GM23338 (cell line): Measurements from ENCODE around the gene RAB11B. TPM values are rescaled to one million over a fixed set of nuclear protein-coding genes. Genes with fewer than 3 reads are reported as not detected.

Source experiments
- ATAC-seq: fragments of 200-7000 bp; cut with Tn5 transposase; 3 replicates; pipeline ENCODE4 v1.9.1; 2020
- DNase-seq: peaks from one replicate; pipeline ENCODE4 v3.0.0-alpha.2; 2015; ENCODE audit warnings: low spot score
- H2AFZ ChIP-seq: fragments of 200-600 bp; sonication (generic); 2 replicates; pipeline ENCODE4 v1.8.0; 2016; ENCODE audit warnings: antibody characterized with exemption, mild to moderate bottlenecking, moderate library complexity
- H3F3A ChIP-seq: fragments of 200-600 bp; sonication (generic); replicated peaks from 2 replicates; pipeline ENCODE4 v1.8.0; 2017; ENCODE audit warnings: antibody characterized with exemption, mixed run types, low read depth
- H3K27ac ChIP-seq: fragments of 200-600 bp; sonication (generic); 2 replicates; pipeline ENCODE4 v1.6.1; 2016; ENCODE audit warnings: low read depth
- H3K27me3 ChIP-seq: fragments of 200-600 bp; sonication (generic); 2 replicates; pipeline ENCODE4 v1.8.0; 2016; ENCODE audit warnings: mild to moderate bottlenecking, mixed run types, moderate library complexity; ENCODE audit not compliant: insufficient read depth
- H3K36me3 ChIP-seq: fragments of 200-600 bp; sonication (generic); 2 replicates; pipeline ENCODE4 v1.8.0; 2016; ENCODE audit warnings: mild to moderate bottlenecking; ENCODE audit not compliant: insufficient read depth
- H3K4me1 ChIP-seq: fragments of 200-600 bp; sonication (generic); 2 replicates; pipeline ENCODE4 v1.8.0; 2016; ENCODE audit warnings: mild to moderate bottlenecking, moderate library complexity; ENCODE audit not compliant: insufficient read depth
- H3K4me2 ChIP-seq: fragments of 200-600 bp; sonication (generic); 2 replicates; pipeline ENCODE4 v1.7.1; 2017; ENCODE audit warnings: mixed run types
- H3K4me3 ChIP-seq: fragments of 200-600 bp; sonication (generic); 2 replicates; pipeline ENCODE4 v1.6.1; 2016; ENCODE audit warnings: mixed run types
- H3K79me2 ChIP-seq: fragments of 200-600 bp; sonication (generic); replicated peaks from 2 replicates; pipeline ENCODE4 v1.8.0; 2017; ENCODE audit warnings: mild to moderate bottlenecking; ENCODE audit not compliant: insufficient read depth
- H3K9me2 ChIP-seq: fragments of 200-600 bp; sonication (generic); 2 replicates; pipeline ENCODE4 v1.8.0; 2017; ENCODE audit not compliant: insufficient read depth
- H4K20me1 ChIP-seq: fragments of 200-600 bp; sonication (generic); replicated peaks from 2 replicates; pipeline ENCODE4 v1.8.0; 2017; ENCODE audit warnings: mild to moderate bottlenecking; ENCODE audit not compliant: insufficient read depth
- H3K27ac Mint-ChIP-seq: 2 replicates; pipeline ENCODE4 v1.8.0; 2020; ENCODE audit warnings: inconsistent platforms, mild to moderate bottlenecking, moderate library complexity, mixed read lengths
- H3K27me3 Mint-ChIP-seq: 3 replicates; pipeline ENCODE4 v1.8.0; 2022; ENCODE audit warnings: low read depth, mild to moderate bottlenecking, moderate library complexity, mixed read lengths, inconsistent platforms; ENCODE audit not compliant: insufficient read depth, poor library complexity
- H3K36me3 Mint-ChIP-seq: 3 replicates; pipeline ENCODE4 v1.8.0; 2021; ENCODE audit warnings: low read depth, mild to moderate bottlenecking, inconsistent platforms, moderate library complexity, mixed read lengths
- H3K4me1 Mint-ChIP-seq: 3 replicates; pipeline ENCODE4 v1.8.0; 2020; ENCODE audit warnings: mild to moderate bottlenecking, inconsistent platforms, mixed read lengths
- H3K4me3 Mint-ChIP-seq: 3 replicates; pipeline ENCODE4 v1.8.0; 2021; ENCODE audit warnings: moderate library complexity, mild to moderate bottlenecking, inconsistent platforms, mixed read lengths
- H3K9me3 Mint-ChIP-seq: 3 replicates; pipeline ENCODE4 v1.8.0; 2020; ENCODE audit warnings: moderate library complexity, mild to moderate bottlenecking, inconsistent platforms, mixed read lengths
- CREB1 ChIP-seq: fragments of 250-450 bp; sonication (Bioruptor Pico); IDR thresholded peaks from 2 replicates; pipeline ENCODE4 v1.5.0; 2020; ENCODE audit warnings: low read depth, mild to moderate bottlenecking, moderate library complexity
- ETS1 ChIP-seq: IDR thresholded peaks from 2 replicates; pipeline ENCODE4 v1.6.1; 2016; ENCODE audit warnings: antibody characterized with exemption
- EZH2 ChIP-seq: fragments of 200-600 bp; sonication (generic); IDR thresholded peaks from one replicate; pipeline ENCODE4 v1.8.0; 2017; ENCODE audit warnings: antibody characterized with exemption, mild to moderate bottlenecking, low read depth; ENCODE audit not compliant: unreplicated experiment
- EZH2phosphoT487 ChIP-seq: fragments of 200-600 bp; sonication (generic); IDR thresholded peaks from one replicate; pipeline ENCODE4 v1.8.1; 2018; ENCODE audit warnings: antibody characterized with exemption; ENCODE audit not compliant: unreplicated experiment
- JUNB ChIP-seq: IDR thresholded peaks from one replicate; pipeline ENCODE4 v1.6.1; 2016; ENCODE audit warnings: antibody characterized with exemption; ENCODE audit not compliant: unreplicated experiment
- NANOG ChIP-seq: IDR thresholded peaks from 2 replicates; pipeline ENCODE4 v1.6.1; 2016; ENCODE audit warnings: antibody characterized with exemption, borderline replicate concordance
- POLR2AphosphoS5 ChIP-seq: IDR thresholded peaks from 2 replicates; pipeline ENCODE4 v1.6.1; 2016; ENCODE audit warnings: antibody characterized with exemption, low read depth
- STAT1 ChIP-seq: IDR thresholded peaks from one replicate; pipeline ENCODE4 v1.6.1; 2016; ENCODE audit warnings: antibody characterized with exemption; ENCODE audit not compliant: unreplicated experiment
- ZNF114 ChIP-seq: fragments of 250-450 bp; sonication (Bioruptor Pico); IDR thresholded peaks from 2 replicates; pipeline ENCODE4 v1.5.0; 2020; ENCODE audit warnings: mild to moderate bottlenecking, moderate library complexity
- ZNF331 ChIP-seq: fragments of 250-450 bp; sonication (Bioruptor Pico); IDR thresholded peaks from 2 replicates; pipeline ENCODE4 v1.5.0; 2020; ENCODE audit warnings: low read depth, mild to moderate bottlenecking, moderate library complexity
- polyA plus RNA-seq: library from polyadenylated mRNA; unstranded; fragments of >200 nt; fragmentation: Nextera tagmentation; extraction: Ambion mirVana; gene quantifications from 2 replicates; pipeline ENCODE4 v1.2.1, GENCODE V29; 2016
- total RNA-seq: library from RNA; depleted of rRNA; stranded (reverse); fragments of >200 nt; shearing (Covaris generic); gene quantifications from 2 replicates; pipeline ENCODE4 v1.2.3, GENCODE V29; 2014
- TF ChIP-seq, protein P1 (sequence below): fragments of 250-450 bp; sonication (Bioruptor Pico); IDR thresholded peaks from 2 replicates; pipeline ENCODE4 v1.5.0; 2020; ENCODE audit warnings: mild to moderate bottlenecking, moderate library complexity
- TF ChIP-seq, protein P2 (sequence below), 2 experiments: fragments of 200-600 bp in 1 of 2; sonication (generic) in 1 of 2; conservative IDR thresholded peaks; 2 replicates each; pipeline versions ENCODE4 v1.5.1 to v1.6.1; 2016 to 2017; ENCODE audit warnings: antibody characterized with exemption in 2 of 2, low read depth in 2 of 2, mild to moderate bottlenecking in 2 of 2, moderate library complexity in 1 of 2
- TF ChIP-seq, protein P3 (sequence below): IDR thresholded peaks from one replicate; pipeline ENCODE4 v1.6.1; 2018; ENCODE audit warnings: antibody characterized with exemption; ENCODE audit not compliant: unreplicated experiment

The RAB11B gene
- total and polyA plus RNA-seq, 2 experiments from 2014 or later = 66.0 to 79.6 TPM

- Histone ChIP-seq H4K20me1 (no peaks in the 10 kb centered on the region), H3K79me2 (no peaks in the 10 kb centered on the region), H3K27ac (no peak overlapping the region), H3K36me3 (no peaks in the 10 kb centered on the region), H3K9me2 (no peaks in the 10 kb centered on the region), H3K4me2 (no peak overlapping the region), H3K4me3 (no peak overlapping the region), H3F3A (peaks cover 6% of the 10 kb centered on the region; the same call in 1 of the 2 replicates), H2AFZ (no peak overlapping the region), H3K27me3 (peaks cover 6% of the 10 kb centered on the region), H3K4me1 (peaks cover 2% of the 10 kb centered on the region; the same call in 1 of the 2 replicates)
- Mint-ChIP-seq H3K27ac (no peak overlapping the region), H3K4me3 (no peak overlapping the region), H3K4me1 (peaks cover 6% of the 10 kb centered on the region), H3K27me3 (peaks cover 4% of the 10 kb centered on the region), H3K36me3 (no peaks in the 10 kb centered on the region), H3K9me3 (no peaks in the 10 kb centered on the region; the same call in 2 of the 3 replicates)
- ATAC-seq = no peak
- no peak for DNase-seq
- no peak for TF ChIP-seq NANOG
- TF ChIP-seq, protein P1, sequence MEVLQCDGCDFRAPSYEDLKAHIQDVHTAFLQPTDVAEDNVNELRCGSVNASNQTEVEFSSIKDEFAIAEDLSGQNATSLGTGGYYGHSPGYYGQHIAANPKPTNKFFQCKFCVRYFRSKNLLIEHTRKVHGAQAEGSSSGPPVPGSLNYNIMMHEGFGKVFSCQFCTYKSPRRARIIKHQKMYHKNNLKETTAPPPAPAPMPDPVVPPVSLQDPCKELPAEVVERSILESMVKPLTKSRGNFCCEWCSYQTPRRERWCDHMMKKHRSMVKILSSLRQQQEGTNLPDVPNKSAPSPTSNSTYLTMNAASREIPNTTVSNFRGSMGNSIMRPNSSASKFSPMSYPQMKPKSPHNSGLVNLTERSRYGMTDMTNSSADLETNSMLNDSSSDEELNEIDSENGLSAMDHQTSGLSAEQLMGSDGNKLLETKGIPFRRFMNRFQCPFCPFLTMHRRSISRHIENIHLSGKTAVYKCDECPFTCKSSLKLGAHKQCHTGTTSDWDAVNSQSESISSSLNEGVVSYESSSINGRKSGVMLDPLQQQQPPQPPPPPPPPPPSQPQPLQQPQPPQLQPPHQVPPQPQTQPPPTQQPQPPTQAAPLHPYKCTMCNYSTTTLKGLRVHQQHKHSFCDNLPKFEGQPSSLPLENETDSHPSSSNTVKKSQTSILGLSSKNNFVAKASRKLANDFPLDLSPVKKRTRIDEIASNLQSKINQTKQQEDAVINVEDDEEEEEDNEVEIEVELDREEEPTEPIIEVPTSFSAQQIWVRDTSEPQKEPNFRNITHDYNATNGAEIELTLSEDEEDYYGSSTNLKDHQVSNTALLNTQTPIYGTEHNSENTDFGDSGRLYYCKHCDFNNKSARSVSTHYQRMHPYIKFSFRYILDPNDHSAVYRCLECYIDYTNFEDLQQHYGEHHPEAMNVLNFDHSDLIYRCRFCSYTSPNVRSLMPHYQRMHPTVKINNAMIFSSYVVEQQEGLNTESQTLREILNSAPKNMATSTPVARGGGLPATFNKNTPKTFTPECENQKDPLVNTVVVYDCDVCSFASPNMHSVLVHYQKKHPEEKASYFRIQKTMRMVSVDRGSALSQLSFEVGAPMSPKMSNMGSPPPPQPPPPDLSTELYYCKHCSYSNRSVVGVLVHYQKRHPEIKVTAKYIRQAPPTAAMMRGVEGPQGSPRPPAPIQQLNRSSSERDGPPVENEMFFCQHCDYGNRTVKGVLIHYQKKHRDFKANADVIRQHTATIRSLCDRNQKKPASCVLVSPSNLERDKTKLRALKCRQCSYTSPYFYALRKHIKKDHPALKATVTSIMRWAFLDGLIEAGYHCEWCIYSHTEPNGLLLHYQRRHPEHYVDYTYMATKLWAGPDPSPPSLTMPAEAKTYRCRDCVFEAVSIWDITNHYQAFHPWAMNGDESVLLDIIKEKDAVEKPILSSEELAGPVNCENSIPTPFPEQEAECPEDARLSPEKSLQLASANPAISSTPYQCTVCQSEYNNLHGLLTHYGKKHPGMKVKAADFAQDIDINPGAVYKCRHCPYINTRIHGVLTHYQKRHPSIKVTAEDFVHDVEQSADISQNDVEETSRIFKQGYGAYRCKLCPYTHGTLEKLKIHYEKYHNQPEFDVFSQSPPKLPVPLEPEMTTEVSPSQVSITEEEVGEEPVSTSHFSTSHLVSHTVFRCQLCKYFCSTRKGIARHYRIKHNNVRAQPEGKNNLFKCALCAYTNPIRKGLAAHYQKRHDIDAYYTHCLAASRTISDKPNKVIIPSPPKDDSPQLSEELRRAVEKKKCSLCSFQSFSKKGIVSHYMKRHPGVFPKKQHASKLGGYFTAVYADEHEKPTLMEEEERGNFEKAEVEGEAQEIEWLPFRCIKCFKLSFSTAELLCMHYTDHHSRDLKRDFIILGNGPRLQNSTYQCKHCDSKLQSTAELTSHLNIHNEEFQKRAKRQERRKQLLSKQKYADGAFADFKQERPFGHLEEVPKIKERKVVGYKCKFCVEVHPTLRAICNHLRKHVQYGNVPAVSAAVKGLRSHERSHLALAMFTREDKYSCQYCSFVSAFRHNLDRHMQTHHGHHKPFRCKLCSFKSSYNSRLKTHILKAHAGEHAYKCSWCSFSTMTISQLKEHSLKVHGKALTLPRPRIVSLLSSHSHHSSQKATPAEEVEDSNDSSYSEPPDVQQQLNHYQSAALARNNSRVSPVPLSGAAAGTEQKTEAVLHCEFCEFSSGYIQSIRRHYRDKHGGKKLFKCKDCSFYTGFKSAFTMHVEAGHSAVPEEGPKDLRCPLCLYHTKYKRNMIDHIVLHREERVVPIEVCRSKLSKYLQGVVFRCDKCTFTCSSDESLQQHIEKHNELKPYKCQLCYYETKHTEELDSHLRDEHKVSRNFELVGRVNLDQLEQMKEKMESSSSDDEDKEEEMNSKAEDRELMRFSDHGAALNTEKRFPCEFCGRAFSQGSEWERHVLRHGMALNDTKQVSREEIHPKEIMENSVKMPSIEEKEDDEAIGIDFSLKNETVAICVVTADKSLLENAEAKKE (CRISPR knock-in tag) = no peak
- no peak for TF ChIP-seq EZH2
- no peak for TF ChIP-seq JUNB
- TF ChIP-seq, protein P2, sequence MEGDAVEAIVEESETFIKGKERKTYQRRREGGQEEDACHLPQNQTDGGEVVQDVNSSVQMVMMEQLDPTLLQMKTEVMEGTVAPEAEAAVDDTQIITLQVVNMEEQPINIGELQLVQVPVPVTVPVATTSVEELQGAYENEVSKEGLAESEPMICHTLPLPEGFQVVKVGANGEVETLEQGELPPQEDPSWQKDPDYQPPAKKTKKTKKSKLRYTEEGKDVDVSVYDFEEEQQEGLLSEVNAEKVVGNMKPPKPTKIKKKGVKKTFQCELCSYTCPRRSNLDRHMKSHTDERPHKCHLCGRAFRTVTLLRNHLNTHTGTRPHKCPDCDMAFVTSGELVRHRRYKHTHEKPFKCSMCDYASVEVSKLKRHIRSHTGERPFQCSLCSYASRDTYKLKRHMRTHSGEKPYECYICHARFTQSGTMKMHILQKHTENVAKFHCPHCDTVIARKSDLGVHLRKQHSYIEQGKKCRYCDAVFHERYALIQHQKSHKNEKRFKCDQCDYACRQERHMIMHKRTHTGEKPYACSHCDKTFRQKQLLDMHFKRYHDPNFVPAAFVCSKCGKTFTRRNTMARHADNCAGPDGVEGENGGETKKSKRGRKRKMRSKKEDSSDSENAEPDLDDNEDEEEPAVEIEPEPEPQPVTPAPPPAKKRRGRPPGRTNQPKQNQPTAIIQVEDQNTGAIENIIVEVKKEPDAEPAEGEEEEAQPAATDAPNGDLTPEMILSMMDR (conservative IDR thresholded peaks at IDR 0.05; ENCODE audit: low read depth in 2 of 2) = no peak
- TF ChIP-seq STAT1 = no peak
- no peak for TF ChIP-seq EZH2phosphoT487
- no peak for TF ChIP-seq ETS1
- TF ChIP-seq POLR2AphosphoS5 = no peak
- TF ChIP-seq, protein P3, sequence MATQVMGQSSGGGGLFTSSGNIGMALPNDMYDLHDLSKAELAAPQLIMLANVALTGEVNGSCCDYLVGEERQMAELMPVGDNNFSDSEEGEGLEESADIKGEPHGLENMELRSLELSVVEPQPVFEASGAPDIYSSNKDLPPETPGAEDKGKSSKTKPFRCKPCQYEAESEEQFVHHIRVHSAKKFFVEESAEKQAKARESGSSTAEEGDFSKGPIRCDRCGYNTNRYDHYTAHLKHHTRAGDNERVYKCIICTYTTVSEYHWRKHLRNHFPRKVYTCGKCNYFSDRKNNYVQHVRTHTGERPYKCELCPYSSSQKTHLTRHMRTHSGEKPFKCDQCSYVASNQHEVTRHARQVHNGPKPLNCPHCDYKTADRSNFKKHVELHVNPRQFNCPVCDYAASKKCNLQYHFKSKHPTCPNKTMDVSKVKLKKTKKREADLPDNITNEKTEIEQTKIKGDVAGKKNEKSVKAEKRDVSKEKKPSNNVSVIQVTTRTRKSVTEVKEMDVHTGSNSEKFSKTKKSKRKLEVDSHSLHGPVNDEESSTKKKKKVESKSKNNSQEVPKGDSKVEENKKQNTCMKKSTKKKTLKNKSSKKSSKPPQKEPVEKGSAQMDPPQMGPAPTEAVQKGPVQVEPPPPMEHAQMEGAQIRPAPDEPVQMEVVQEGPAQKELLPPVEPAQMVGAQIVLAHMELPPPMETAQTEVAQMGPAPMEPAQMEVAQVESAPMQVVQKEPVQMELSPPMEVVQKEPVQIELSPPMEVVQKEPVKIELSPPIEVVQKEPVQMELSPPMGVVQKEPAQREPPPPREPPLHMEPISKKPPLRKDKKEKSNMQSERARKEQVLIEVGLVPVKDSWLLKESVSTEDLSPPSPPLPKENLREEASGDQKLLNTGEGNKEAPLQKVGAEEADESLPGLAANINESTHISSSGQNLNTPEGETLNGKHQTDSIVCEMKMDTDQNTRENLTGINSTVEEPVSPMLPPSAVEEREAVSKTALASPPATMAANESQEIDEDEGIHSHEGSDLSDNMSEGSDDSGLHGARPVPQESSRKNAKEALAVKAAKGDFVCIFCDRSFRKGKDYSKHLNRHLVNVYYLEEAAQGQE = no peak
- TF ChIP-seq CREB1 (CRISPR knock-in tag) = no peak
- TF ChIP-seq ZNF114 (CRISPR knock-in tag) = no peak
- TF ChIP-seq ZNF331 = no peak
These were observed 33.1 kb upstream of the RAB11B start for GRCh38 chr19:8357007-8357521.
